Measurements from ENCODE around the gene FREY1.

FREY1 gene

GRCh38 chr11:45927684-45928413, 20.8 kb upstream of the FREY1 start:
- no peak for DNase-seq

GRCh38 chr11:45927332-45927683, 20.2 kb upstream of the FREY1 start:
- no peak for DNase-seq

- DNase-seq: no peak
Observed at GRCh38 chr11:45926536-45927331, 19.7 kb upstream of the FREY1 start.

- DNase-seq: no peak
Observed at GRCh38 chr11:45926001-45926401, 18.9 kb upstream of the FREY1 start.

- DNase-seq: no peak
Observed at GRCh38 chr11:45925550-45925949, 18.5 kb upstream of the FREY1 start.

GRCh38 chr11:45924927-45925326, 17.9 kb upstream of the FREY1 start:
- no peak for DNase-seq

- DNase-seq: no peak
Observed at GRCh38 chr11:45924036-45924915, 17.2 kb upstream of the FREY1 start.

- peak; percentile 53 for DNase-seq
Observed at GRCh38 chr11:45922425-45923082, 15.5 kb upstream of the FREY1 start, which contains the start of gene LARGE2. Gene LARGE2 (plus strand): TSS chr11:45922656. CDS start chr11:45922883, 227 bp downstream.

GRCh38 chr11:45921561-45922424, 14.7 kb upstream of the FREY1 start:
- peak; percentile 94 for DNase-seq

GRCh38 chr11:45920531-45921477, 13.7 kb upstream of the FREY1 start:
- no peak for DNase-seq

- no peak for DNase-seq
Observed at GRCh38 chr11:45919806-45920530, 12.9 kb upstream of the FREY1 start.

- DNase-seq: no peak
Observed at GRCh38 chr11:45918962-45919675, 12.0 kb upstream of the FREY1 start.

- peak; percentile 72 for DNase-seq
Observed at GRCh38 chr11:45918331-45918941, 11.4 kb upstream of the FREY1 start.

GRCh38 chr11:45917623-45918330, 10.7 kb upstream of the FREY1 start, which contains the start of gene PEX16:
Gene PEX16 (minus strand): TSS chr11:45917877. CDS start chr11:45917811, 66 bp downstream.
- DNase-seq: peak; percentile 96

GRCh38 chr11:45917286-45917622, 10.2 kb upstream of the FREY1 start:
- no peak for DNase-seq

- DNase-seq: no peak
Observed at GRCh38 chr11:45915446-45915845, 8.4 kb upstream of the FREY1 start.

GRCh38 chr11:45913942-45914635, 7.0 kb upstream of the FREY1 start:
- DNase-seq: no peak

Data from NCI-H526 treated with DMSO at 0.1 percent for 48 hours (cell line).